ENCODE results near the gene VWA1. TPM values are rescaled to one million over a fixed set of nuclear protein-coding genes. Genes with fewer than 3 reads are reported as not detected.
"Not testable (repeated sequence)": the region's sequence is repeated elsewhere in the genome, so short reads cannot be mapped to it uniquely, and the experiment has no call there.

Gene VWA1
- total RNA-seq, 4 donors from 2014 or later = 29.4 to 82.0 (median 51.6) TPM

DNA sequence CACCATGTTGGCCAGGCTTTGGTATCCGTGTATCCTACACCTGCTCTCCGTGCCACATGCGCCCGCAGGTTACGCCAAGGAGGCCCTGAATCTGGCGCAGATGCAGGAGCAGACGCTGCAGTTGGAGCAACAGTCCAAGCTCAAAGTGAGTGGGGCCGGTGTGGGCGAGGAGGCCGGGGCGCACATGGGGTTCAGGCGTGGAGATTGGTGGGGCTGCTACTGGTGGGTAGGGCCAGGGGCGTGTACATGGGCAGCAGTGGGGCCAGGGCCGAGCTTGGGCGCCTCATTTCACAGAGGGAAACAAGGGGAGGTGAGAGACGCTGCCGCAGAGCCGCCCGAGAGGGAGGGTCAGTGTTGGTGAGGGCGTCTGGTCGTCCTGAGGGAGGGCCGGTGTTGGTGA is 41.7 kb downstream of the VWA1 start:
- 95% methylated on average over 22 of the region's 22 CpGs; no CpG with 5 or more reads in 1 of the 2 donors for WGBS, 2 donors (ENCODE audit: low coverage in 1 of 2)
- no peak overlapping the region for H3K27ac ChIP-seq
- H3K9me3 ChIP-seq = no peaks in the 10 kb centered on the region
- H3K27me3 ChIP-seq = no peaks in the 10 kb centered on the region
- in situ Hi-C loops (cut with MboI; ENCODE audit: low pct_ligation_motif_present in 1 of 4, low pct_unique_long_range_greater_than_20kb in 1 of 4, low sequenced_read_pairs in 3 of 4) (no loop called here), intact Hi-C loops (cut with DNase I; ENCODE audit: low total_unique reads) (no loop called here)
- no peak for DNase-seq
- peaks cover 9 to 18% (median 13%) of the 10 kb centered on the region in 4 donors for H3K4me1 ChIP-seq
- no peak for TF ChIP-seq EP300 (IDR thresholded peaks at IDR 0.05; ENCODE audit: low read depth)
- H3K36me3 ChIP-seq = peaks cover 0 to 17% (median 5%) of the 10 kb centered on the region in 4 donors
- no peak overlapping the region for H3K4me3 ChIP-seq

DNA sequence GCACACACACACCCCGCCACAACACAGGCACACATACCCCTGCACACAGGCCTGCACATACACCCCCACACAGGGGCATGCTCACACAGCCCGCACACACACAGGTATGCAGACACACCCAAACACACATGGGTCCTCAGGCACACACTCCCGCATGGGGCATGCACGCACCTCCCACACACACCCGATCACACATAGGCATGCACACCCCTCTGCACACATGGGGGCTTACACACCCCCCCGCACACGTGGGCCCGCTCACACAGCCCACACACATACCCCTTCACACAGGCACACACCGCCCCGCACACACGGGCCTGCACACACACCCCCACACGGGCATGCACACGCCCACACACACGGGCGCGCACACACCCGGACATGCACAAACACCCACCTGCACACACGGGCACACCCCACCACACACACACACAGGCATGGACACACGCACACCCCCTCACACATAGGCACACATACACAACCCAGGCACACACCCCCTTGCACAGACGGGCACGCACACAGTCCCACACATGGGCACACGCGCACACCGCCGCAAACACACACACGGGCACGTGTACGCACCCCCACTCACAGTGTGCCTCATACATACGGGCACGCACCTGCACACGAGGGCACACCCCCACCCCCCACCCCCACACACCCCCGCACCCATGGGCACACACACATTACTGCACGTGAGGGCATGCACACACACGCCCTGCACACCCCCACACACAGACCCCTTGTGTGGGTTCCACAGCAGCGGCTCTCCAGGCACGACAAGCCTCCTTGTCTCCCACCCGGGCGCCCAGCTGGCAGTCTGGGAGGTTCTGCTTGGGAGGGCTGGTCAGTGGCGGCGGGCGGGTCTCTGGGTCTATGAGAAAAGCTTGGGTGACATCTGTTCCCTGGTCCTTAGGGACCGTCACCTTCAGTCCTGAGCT is 44.3 kb downstream of the VWA1 start:
- Histone ChIP-seq H3K9me3 (no peaks in the 10 kb centered on the region), H3K4me3 (no peak overlapping the region), H3K4me1 (no peaks in the 10 kb centered on the region), H3K27ac (no peak overlapping the region), H3K27me3 (no peaks in the 10 kb centered on the region), H3K36me3 (peaks cover 0 to 29% (median 14%) of the 10 kb centered on the region in 4 donors)
- TF ChIP-seq EP300 (IDR thresholded peaks at IDR 0.05; ENCODE audit: low read depth) (no peak), POLR2A (IDR thresholded peaks at IDR 0.05) (no peak), POLR2AphosphoS5 (IDR thresholded peaks at IDR 0.05) (no peak)
- TF ChIP-seq, protein P1, sequence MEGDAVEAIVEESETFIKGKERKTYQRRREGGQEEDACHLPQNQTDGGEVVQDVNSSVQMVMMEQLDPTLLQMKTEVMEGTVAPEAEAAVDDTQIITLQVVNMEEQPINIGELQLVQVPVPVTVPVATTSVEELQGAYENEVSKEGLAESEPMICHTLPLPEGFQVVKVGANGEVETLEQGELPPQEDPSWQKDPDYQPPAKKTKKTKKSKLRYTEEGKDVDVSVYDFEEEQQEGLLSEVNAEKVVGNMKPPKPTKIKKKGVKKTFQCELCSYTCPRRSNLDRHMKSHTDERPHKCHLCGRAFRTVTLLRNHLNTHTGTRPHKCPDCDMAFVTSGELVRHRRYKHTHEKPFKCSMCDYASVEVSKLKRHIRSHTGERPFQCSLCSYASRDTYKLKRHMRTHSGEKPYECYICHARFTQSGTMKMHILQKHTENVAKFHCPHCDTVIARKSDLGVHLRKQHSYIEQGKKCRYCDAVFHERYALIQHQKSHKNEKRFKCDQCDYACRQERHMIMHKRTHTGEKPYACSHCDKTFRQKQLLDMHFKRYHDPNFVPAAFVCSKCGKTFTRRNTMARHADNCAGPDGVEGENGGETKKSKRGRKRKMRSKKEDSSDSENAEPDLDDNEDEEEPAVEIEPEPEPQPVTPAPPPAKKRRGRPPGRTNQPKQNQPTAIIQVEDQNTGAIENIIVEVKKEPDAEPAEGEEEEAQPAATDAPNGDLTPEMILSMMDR (IDR thresholded peaks at IDR 0.05) = no peak
- 92 to 95% methylated on average over 5 to 40 of the region's 42 CpGs for WGBS, 2 donors (ENCODE audit: low coverage in 1 of 2)
- DNase-seq = no peak
- intact Hi-C loops (cut with DNase I; ENCODE audit: low total_unique reads) = no loop called here
- in situ Hi-C loops (cut with MboI; ENCODE audit: low pct_ligation_motif_present in 1 of 4, low pct_unique_long_range_greater_than_20kb in 1 of 4, low sequenced_read_pairs in 3 of 4) = no loop called here

DNA sequence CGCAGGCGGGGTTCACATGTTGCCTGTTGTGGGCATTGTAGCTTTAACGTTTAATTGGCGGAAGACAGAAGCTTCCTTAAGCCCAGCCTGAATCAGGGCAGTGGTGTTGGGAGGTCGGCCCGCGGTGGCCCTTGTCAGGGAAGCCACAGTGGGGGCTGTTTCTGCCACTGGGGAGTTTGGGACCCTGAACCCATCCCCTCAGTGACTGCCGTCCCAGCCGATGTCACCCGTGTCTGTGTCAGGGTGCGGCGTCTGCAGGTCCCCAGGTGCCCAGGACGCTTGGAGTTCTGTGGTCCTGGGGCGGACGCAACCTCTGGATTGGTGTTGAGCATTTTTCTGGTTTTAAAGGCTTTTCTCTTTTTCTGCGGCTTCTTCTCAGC is 45.0 kb downstream of the VWA1 start:
- intact Hi-C loops (cut with DNase I; ENCODE audit: low total_unique reads); H3K9me3 ChIP-seq; H3K27me3 ChIP-seq; DNase-seq; H3K4me1 ChIP-seq; H3K27ac ChIP-seq; in situ Hi-C loops (cut with MboI; ENCODE audit: low pct_ligation_motif_present in 1 of 4, low pct_unique_long_range_greater_than_20kb in 1 of 4, low sequenced_read_pairs in 3 of 4); H3K4me3 ChIP-seq: not testable (repeated sequence)
- H3K36me3 ChIP-seq = peaks cover 0 to 29% (median 14%) of the 10 kb centered on the region in 4 donors
- WGBS, 2 donors (ENCODE audit: low coverage in 1 of 2) = 95% methylated on average over 16 of the region's 16 CpGs; no CpG with 5 or more reads in 1 of the 2 donors

DNA sequence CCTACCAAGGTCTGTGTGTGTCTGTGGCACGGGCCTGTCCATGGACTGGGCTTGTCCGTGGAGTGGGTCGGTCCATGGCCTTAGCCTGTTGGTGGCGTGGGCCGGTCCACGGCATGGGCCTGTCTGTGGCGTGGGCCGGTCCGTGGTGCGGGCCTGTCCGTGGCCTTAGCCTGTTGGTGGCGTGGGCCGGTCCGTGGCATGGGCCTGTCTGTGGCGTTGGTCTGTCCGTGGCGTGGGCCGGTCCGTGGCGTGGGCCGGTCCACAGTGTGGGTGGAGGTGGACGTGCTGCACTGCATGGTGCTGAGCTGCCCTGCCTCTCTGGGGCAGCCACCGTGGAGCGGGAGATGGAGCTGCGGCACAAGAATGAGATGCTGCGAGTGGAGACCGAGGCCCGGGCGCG is 46.3 kb downstream of the VWA1 start:
- H3K4me1 ChIP-seq; H3K27me3 ChIP-seq; DNase-seq; H3K9me3 ChIP-seq; H3K4me3 ChIP-seq; in situ Hi-C loops (cut with MboI; ENCODE audit: low pct_ligation_motif_present in 1 of 4, low pct_unique_long_range_greater_than_20kb in 1 of 4, low sequenced_read_pairs in 3 of 4); intact Hi-C loops (cut with DNase I; ENCODE audit: low total_unique reads); H3K27ac ChIP-seq: not testable (repeated sequence)
- 95% methylated on average over 26 of the region's 30 CpGs; no CpG with 5 or more reads in 1 of the 2 donors for WGBS, 2 donors (ENCODE audit: low coverage in 1 of 2)
- H3K36me3 ChIP-seq = peaks cover 0 to 31% (median 15%) of the 10 kb centered on the region in 4 donors

DNA sequence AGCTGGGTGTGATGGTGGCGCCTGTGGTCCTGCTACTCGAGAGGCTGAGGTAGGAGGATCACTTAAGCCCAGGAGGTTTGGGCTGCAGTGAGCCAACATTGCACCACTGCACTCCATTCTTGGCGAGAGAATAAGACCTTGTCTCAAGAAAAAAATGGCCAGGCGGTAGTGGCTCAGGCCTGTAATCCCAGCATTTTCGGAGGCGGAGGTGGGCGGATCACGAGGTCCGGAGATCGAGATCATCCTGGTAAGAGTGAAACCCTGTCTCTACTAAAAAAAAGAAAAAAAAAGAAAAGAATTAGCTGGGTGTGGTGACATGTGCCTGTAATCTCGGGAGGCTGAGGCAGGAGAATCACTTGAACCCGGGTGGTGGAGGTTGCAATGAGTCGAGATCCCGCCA is 47.4 kb downstream of the VWA1 start:
- WGBS, 2 donors (ENCODE audit: low coverage in 1 of 2) = 95 to 100% methylated on average over 4 to 14 of the region's 14 CpGs
- intact Hi-C loops (cut with DNase I; ENCODE audit: low total_unique reads) (no loop called here), in situ Hi-C loops (cut with MboI; ENCODE audit: low pct_ligation_motif_present in 1 of 4, low pct_unique_long_range_greater_than_20kb in 1 of 4, low sequenced_read_pairs in 3 of 4) (no loop called here)
- Histone ChIP-seq H3K9me3 (no peaks in the 10 kb centered on the region), H3K4me3 (no peak overlapping the region), H3K27me3 (no peaks in the 10 kb centered on the region), H3K36me3 (peaks cover 0 to 33% (median 16%) of the 10 kb centered on the region in 4 donors), H3K27ac (no peak overlapping the region), H3K4me1 (no peaks in the 10 kb centered on the region)
- TF ChIP-seq POLR2A (IDR thresholded peaks at IDR 0.05) = no peak
- TF ChIP-seq, protein P1 (IDR thresholded peaks at IDR 0.05) = no peak
- no peak for TF ChIP-seq POLR2AphosphoS5 (IDR thresholded peaks at IDR 0.05)
- no peak for TF ChIP-seq EP300 (IDR thresholded peaks at IDR 0.05; ENCODE audit: low read depth)
- no peak for DNase-seq
